B cell (primary cell): ENCODE results near the gene DIS3L2.

Experiments used
- EZH2 ChIP-seq: IDR thresholded peaks from 2 replicates; pipeline ENCODE4 v1.6.1; 2012; ENCODE audit warnings: borderline replicate concordance, low read depth, mild to moderate bottlenecking, moderate library complexity, low read length; ENCODE audit not compliant: insufficient read depth, poor library complexity, severe bottlenecking
- TF ChIP-seq, protein P1 (sequence below): fragments of 200-600 bp; IDR thresholded peaks from one replicate; pipeline ENCODE4 v1.8.0; 2022; ENCODE audit warnings: antibody characterized with exemption, mild to moderate bottlenecking

DNA sequence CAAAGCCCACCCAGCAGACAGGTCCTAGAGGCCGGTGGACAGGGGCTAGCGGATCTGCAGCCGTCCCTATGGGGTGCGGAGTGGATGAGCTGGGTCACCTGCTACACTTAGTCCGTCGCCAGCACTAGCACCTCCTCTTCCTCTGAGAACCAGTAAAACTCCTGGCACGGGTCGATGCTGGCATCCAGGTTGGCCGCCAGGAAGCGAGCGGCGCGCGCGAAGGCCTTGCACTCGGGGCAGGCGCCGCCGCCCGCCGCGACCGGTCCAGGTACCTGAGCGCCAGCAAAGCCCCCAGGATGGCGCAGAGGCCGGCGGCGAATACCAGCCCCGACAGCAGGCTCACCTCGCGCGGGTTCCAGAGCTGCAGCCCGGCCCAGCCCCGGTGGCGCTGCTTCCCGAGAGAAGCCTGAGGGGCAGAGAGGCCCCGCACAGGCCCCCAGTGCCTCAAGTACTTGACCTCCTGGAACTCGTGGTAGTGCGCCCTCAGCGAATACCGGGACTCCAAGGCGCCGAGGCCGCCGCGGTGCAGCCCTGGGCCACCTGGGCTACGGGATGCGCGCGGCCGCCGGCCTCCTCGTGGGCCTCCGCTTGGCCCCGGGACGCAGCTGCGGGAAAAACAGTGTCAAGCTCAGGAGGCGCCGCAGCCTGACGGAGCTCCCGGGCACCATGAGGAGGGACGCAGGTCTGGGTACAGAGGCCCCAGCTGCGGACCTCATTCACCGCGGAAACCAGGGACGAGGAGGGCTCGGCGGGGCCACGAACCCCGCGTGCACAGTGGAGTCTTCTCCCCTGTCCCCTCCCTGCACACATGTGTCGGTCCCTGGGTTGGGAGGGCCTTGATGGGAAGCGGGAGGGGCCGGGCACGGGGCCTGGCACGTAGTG lies 389.5 kb downstream of the DIS3L2 start:
- TF ChIP-seq, protein P1, sequence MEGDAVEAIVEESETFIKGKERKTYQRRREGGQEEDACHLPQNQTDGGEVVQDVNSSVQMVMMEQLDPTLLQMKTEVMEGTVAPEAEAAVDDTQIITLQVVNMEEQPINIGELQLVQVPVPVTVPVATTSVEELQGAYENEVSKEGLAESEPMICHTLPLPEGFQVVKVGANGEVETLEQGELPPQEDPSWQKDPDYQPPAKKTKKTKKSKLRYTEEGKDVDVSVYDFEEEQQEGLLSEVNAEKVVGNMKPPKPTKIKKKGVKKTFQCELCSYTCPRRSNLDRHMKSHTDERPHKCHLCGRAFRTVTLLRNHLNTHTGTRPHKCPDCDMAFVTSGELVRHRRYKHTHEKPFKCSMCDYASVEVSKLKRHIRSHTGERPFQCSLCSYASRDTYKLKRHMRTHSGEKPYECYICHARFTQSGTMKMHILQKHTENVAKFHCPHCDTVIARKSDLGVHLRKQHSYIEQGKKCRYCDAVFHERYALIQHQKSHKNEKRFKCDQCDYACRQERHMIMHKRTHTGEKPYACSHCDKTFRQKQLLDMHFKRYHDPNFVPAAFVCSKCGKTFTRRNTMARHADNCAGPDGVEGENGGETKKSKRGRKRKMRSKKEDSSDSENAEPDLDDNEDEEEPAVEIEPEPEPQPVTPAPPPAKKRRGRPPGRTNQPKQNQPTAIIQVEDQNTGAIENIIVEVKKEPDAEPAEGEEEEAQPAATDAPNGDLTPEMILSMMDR = no peak
- TF ChIP-seq EZH2 = no peak
